ENCODE results near the gene EHBP1. TPM values are rescaled to one million over a fixed set of nuclear protein-coding genes. Genes with fewer than 3 reads are reported as not detected.

Gene EHBP1
- total RNA-seq, 1 donor from 2014 or later, result 67.4 TPM

DNA sequence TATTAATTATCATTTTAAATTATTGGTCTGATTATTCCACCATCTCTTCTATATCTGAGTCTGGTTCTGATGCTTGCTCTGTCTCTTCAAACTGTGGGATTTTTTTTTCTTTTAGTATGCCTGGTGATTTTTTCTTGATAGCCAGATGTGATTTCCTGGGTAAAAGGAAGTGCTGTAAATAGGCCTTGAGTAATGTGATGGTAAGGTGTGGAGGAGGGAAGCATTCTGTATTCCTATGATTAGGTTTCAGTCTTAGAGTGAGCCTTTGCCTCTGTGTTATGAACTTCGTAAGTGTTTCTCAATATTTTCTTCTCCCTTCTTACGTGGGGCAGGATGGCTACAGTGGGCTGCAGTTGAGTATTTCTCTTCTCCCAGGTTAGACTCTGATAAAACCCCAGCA is 103.0 kb downstream of the EHBP1 start:
- H3K36me3 Mint-ChIP-seq, result peaks cover 34% of the 10 kb centered on the region
- no peak overlapping the region for H3K4me3 Mint-ChIP-seq
- TF ChIP-seq, protein P1, sequence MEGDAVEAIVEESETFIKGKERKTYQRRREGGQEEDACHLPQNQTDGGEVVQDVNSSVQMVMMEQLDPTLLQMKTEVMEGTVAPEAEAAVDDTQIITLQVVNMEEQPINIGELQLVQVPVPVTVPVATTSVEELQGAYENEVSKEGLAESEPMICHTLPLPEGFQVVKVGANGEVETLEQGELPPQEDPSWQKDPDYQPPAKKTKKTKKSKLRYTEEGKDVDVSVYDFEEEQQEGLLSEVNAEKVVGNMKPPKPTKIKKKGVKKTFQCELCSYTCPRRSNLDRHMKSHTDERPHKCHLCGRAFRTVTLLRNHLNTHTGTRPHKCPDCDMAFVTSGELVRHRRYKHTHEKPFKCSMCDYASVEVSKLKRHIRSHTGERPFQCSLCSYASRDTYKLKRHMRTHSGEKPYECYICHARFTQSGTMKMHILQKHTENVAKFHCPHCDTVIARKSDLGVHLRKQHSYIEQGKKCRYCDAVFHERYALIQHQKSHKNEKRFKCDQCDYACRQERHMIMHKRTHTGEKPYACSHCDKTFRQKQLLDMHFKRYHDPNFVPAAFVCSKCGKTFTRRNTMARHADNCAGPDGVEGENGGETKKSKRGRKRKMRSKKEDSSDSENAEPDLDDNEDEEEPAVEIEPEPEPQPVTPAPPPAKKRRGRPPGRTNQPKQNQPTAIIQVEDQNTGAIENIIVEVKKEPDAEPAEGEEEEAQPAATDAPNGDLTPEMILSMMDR (IDR thresholded peaks at IDR 0.05; ENCODE audit: unreplicated experiment), result no peak
- peaks cover 22% of the 10 kb centered on the region for H3K9me3 Mint-ChIP-seq
- H3K27ac Mint-ChIP-seq, result no peak overlapping the region
- no peaks in the 10 kb centered on the region for H3K27me3 Mint-ChIP-seq (ENCODE audit: low read depth)
- DNase-seq (ENCODE audit: low spot score in 2 of 2, unreplicated experiment in 2 of 2), result no peak
- H3K4me1 Mint-ChIP-seq, result no peaks in the 10 kb centered on the region

DNA sequence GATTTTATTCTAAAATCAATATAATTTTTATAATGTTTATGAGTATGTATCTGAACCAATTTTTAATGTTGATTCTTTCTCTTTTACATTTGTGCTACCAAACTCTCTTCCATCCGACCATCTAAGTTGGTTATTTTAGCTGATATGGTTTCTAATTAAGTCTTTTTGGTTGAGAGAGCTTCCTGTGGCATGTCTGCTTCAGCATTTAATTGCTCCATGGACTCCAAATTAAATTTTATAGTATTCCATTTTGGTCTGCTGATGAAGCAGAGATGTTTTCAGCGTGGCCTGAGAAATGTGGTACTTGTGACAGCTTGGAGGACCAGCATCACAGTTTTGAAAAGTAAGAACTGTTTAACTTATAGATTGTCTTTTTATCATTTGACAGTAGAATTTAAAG is 105.6 kb downstream of the EHBP1 start:
- no peak overlapping the region for H3K4me3 Mint-ChIP-seq
- no peaks in the 10 kb centered on the region for H3K4me1 Mint-ChIP-seq
- TF ChIP-seq, protein P1 (IDR thresholded peaks at IDR 0.05; ENCODE audit: unreplicated experiment), result no peak
- no peaks in the 10 kb centered on the region for H3K27me3 Mint-ChIP-seq (ENCODE audit: low read depth)
- H3K36me3 Mint-ChIP-seq, result peaks cover 28% of the 10 kb centered on the region
- H3K9me3 Mint-ChIP-seq, result peaks cover 21% of the 10 kb centered on the region
- no peak overlapping the region for H3K27ac Mint-ChIP-seq
- no peak for DNase-seq (ENCODE audit: low spot score in 2 of 2, unreplicated experiment in 2 of 2)

DNA sequence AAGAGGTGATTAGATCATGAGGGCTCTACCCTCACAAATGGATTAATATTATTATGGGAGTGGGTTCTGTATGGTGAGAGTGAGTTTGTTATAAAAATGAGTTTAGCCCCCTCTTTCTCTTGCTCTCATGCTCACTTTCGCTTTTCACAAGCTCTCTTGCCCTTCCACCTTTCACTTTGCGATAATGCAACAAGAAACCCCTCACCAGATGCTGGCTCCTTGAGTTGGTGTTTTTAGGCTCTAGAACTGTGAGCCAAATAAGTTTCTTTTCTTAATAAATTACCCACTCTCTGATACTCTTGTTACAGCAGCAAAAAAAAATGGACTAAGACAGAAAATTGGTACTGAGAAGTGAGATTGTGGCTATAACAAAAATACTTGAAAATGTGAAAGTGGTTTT is 106.5 kb downstream of the EHBP1 start:
- Mint-ChIP-seq H3K27ac (no peak overlapping the region), H3K4me3 (no peak overlapping the region), H3K36me3 (peaks cover 20% of the 10 kb centered on the region), H3K27me3 (ENCODE audit: low read depth) (no peaks in the 10 kb centered on the region), H3K4me1 (no peaks in the 10 kb centered on the region), H3K9me3 (peaks cover 13% of the 10 kb centered on the region)
- DNase-seq (ENCODE audit: low spot score in 2 of 2, unreplicated experiment in 2 of 2), result no peak
- TF ChIP-seq, protein P1 (IDR thresholded peaks at IDR 0.05; ENCODE audit: unreplicated experiment), result no peak

DNA sequence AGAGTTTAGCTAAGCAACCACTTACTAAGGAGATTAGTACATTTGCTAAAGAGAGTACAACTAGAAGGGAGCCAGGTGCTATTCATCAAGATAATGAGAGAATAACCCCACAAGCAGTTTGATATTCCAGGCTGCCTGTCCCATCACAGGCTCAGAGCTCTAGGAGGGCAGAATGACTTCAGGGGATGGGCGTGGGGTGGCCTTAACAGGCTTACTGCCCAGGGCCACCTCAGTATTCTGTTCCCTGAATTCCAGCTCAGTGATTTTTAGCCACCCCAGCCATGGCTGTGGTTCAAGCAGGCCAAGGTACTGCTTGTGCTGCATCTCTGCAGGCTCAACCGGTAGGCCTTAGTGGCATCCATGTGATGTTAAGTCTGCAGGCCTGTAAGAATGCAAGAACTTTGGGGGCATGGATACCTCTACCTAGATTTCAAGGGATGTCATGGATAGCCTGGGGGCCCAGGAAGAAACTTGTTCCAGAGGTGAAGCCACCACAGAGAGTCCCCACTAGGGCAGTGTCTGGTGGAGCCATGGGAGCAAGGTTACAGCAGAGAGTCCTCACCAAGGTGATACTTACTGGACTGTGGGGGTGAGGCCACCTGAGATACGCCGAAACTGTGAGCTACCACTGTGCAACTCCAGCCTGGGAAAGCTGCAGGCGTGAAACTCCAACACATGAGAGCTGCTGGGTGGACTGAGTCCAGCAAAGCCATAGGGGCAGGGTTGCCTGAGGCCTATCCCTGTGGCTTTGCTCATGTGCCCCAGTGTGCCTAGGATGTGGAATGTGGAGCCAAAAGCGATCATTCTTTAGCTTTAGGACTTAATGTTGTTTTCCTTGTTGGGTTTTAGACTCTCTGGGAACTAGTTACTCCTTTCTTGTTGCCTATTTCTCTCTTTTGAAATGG is 107.7 kb downstream of the EHBP1 start:
- Mint-ChIP-seq H3K9me3 (peaks cover 6% of the 10 kb centered on the region), H3K27ac (no peak overlapping the region), H3K27me3 (ENCODE audit: low read depth) (no peaks in the 10 kb centered on the region), H3K4me3 (no peak overlapping the region), H3K36me3 (peaks cover 10% of the 10 kb centered on the region), H3K4me1 (peaks cover 6% of the 10 kb centered on the region)
- no peak for DNase-seq (ENCODE audit: low spot score in 2 of 2, unreplicated experiment in 2 of 2)
- TF ChIP-seq, protein P1 (IDR thresholded peaks at IDR 0.05; ENCODE audit: unreplicated experiment), result no peak

DNA sequence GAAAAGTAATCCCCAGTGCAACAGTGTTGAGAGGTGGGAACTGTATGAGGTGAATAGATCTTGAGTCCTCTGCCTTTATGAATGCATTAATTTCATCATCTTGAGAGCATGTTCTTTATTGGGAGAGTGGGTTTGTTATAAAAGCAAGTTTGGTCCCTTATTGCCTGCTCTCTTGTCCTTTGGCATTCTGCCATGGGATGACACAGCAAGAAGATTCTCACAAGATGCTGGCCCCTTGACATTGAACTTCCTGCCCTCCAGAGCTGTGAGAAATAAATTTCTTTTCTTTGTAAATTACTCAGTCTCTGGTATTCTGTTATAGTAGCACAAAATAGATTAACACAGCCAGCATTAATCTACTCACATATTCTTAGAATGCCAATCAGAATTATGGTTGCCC is 108.6 kb downstream of the EHBP1 start:
- H3K27me3 Mint-ChIP-seq (ENCODE audit: low read depth), result no peaks in the 10 kb centered on the region
- H3K4me1 Mint-ChIP-seq, result peaks cover 6% of the 10 kb centered on the region
- no peak for DNase-seq (ENCODE audit: low spot score in 2 of 2, unreplicated experiment in 2 of 2)
- TF ChIP-seq, protein P1 (IDR thresholded peaks at IDR 0.05; ENCODE audit: unreplicated experiment), result no peak
- no peak overlapping the region for H3K27ac Mint-ChIP-seq
- H3K9me3 Mint-ChIP-seq, result no peaks in the 10 kb centered on the region
- H3K36me3 Mint-ChIP-seq, result peaks cover 4% of the 10 kb centered on the region
- H3K4me3 Mint-ChIP-seq, result no peak overlapping the region
